ENCODE measurements around the gene SAFB2.

SAFB2 gene

DNA sequence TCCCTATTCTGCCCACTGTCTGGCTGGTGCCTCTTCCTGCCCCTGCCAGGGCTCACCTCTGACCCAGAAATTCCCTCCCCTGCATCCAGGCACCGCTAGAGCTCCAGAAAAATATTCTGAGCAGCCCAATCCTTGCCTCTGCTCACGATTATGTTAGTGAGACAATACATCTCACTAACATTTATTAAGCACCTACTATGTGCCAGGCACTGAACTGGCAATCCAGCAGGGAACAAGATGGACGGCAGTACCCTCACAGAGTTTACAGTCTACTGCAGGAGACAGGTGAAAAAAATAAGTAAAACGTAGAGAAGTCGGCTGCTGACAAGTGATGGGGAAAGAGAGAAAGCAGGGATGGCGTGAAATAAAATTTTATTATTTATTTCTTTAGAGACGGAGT lies 60.3 kb downstream of the SAFB2 start:
- Histone ChIP-seq H3K27me3 (ENCODE audit: insufficient read depth, low read length) (peaks cover 15% of the 10 kb centered on the region), H3K9ac (ENCODE audit: low read depth, low read length) (no peak overlapping the region), H3K4me3 (ENCODE audit: low read length) (no peak overlapping the region), H3K4me1 (ENCODE audit: insufficient read depth, low read length) (no peaks in the 10 kb centered on the region), H3K27ac (ENCODE audit: low read depth, low read length) (no peak overlapping the region), H3K9me3 (ENCODE audit: insufficient read depth, low read depth, low read length) (peaks cover 6% of the 10 kb centered on the region; the same call in 1 of the 2 replicates), H3K36me3 (ENCODE audit: insufficient read depth, low read length) (no peaks in the 10 kb centered on the region)
- 92% methylated on average over 7 of the region's 7 CpGs for WGBS

DNA sequence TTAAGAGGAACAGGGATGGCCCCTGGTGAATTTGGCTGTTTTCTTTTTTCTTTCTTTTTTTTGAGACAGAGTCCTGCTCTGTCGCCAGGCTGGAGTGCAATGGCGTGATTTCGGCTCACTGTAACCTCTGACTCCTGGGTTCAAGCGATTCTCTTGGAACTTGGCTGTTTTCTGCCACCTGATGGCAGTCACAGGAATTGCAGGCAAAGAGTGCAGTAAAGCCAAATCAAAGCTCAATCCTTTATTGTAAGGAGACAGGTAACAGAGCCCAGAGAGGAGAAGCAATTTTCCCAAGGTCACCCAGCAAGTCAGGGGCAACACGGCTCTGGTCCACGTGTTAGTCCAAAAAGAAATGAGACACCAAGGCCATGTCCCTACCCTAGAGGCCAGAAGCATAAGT lies 61.0 kb downstream of the SAFB2 start:
- peaks cover 8% of the 10 kb centered on the region for H3K27me3 ChIP-seq (ENCODE audit: insufficient read depth, low read length)
- H3K4me3 ChIP-seq (ENCODE audit: low read length) = no peak overlapping the region
- WGBS = 71% methylated on average over 6 of the region's 6 CpGs
- H3K27ac ChIP-seq (ENCODE audit: low read depth, low read length) = no peak overlapping the region
- peaks cover 6% of the 10 kb centered on the region; the same call in 1 of the 2 replicates for H3K9me3 ChIP-seq (ENCODE audit: insufficient read depth, low read depth, low read length)
- H3K9ac ChIP-seq (ENCODE audit: low read depth, low read length) = no peak overlapping the region
- no peaks in the 10 kb centered on the region for H3K36me3 ChIP-seq (ENCODE audit: insufficient read depth, low read length)
- H3K4me1 ChIP-seq (ENCODE audit: insufficient read depth, low read length) = no peaks in the 10 kb centered on the region

DNA sequence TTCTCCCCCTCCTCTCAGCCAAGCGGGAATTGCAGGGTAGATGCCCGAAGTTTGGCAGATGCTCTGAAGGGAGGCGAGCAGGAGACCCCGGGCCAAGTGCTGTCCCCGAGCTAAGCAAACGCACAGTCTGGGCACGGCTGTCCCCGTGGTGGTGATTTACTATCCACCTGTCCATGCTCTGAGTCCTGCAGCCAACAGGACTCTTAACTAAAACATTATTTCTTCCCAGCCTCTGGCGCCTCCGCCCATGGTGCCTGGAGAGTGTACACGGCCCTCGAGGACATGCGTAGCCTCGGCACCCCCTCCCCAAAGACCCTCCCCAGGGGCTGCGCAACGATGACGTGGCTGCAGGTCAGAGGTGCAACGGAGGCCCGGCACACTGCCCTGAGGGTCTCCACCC lies 62.4 kb downstream of the SAFB2 start:
- 76% methylated on average over 19 of the region's 19 CpGs for WGBS
- no peaks in the 10 kb centered on the region for H3K36me3 ChIP-seq (ENCODE audit: insufficient read depth, low read length)
- H3K9ac ChIP-seq (ENCODE audit: low read depth, low read length) = no peak overlapping the region
- H3K4me1 ChIP-seq (ENCODE audit: insufficient read depth, low read length) = no peaks in the 10 kb centered on the region
- peaks cover 6% of the 10 kb centered on the region; the same call in 1 of the 2 replicates for H3K9me3 ChIP-seq (ENCODE audit: insufficient read depth, low read depth, low read length)
- no peaks in the 10 kb centered on the region for H3K27me3 ChIP-seq (ENCODE audit: insufficient read depth, low read length)
- no peak overlapping the region for H3K4me3 ChIP-seq (ENCODE audit: low read length)
- H3K27ac ChIP-seq (ENCODE audit: low read depth, low read length) = no peak overlapping the region

DNA sequence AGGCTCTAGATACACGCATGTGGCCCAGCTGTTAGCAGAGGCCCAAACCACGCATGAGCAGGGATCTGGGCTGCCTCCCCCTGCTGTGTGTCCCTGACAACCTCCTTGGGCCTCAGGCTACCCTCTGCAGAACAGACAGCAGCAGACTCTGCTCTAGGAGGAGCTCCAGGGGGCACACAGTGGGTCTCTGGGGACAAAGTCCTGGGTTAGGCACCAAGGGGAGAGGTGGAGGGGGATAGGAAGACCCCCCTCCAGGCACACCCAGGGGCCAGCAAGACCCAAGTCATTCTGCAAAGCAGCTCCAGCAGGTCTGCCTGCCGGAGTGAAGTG lies 62.8 kb downstream of the SAFB2 start:
- H3K4me1 ChIP-seq (ENCODE audit: insufficient read depth, low read length) = no peaks in the 10 kb centered on the region
- H3K36me3 ChIP-seq (ENCODE audit: insufficient read depth, low read length) = no peaks in the 10 kb centered on the region
- 81% methylated on average over 3 of the region's 3 CpGs for WGBS
- no peak overlapping the region for H3K27ac ChIP-seq (ENCODE audit: low read depth, low read length)
- H3K9me3 ChIP-seq (ENCODE audit: insufficient read depth, low read depth, low read length) = peaks cover 6% of the 10 kb centered on the region; the same call in 1 of the 2 replicates
- no peak overlapping the region for H3K9ac ChIP-seq (ENCODE audit: low read depth, low read length)
- no peaks in the 10 kb centered on the region for H3K27me3 ChIP-seq (ENCODE audit: insufficient read depth, low read length)
- no peak overlapping the region for H3K4me3 ChIP-seq (ENCODE audit: low read length)

DNA sequence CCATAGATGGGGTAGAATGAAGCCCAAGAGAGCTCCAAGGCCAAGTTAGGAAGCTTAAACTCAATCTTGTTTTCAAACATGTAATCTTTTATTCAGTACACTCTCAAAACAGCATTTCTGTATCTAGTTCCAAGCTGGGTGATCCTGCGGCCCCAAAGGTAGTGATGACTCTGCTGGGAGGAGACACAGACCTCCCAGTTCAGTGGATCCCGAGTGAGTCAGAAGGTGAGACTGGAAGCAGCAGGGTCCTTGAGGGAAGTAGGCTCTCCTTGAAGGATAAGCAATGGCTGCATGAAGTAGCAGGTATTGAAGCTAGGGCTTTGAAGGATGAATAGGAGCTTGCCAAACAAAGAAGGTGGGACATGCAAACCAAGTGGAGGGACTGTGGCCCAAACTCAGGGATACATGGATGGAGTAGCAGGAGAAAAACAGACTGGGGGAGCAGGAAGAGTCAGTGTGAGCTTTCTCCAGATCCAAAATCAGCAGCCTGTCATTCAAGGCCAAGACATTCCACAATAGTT lies 64.4 kb downstream of the SAFB2 start:
- Histone ChIP-seq H3K9ac (ENCODE audit: low read depth, low read length) (no peak overlapping the region), H3K4me1 (ENCODE audit: insufficient read depth, low read length) (no peaks in the 10 kb centered on the region), H3K36me3 (ENCODE audit: insufficient read depth, low read length) (no peaks in the 10 kb centered on the region)

DNA sequence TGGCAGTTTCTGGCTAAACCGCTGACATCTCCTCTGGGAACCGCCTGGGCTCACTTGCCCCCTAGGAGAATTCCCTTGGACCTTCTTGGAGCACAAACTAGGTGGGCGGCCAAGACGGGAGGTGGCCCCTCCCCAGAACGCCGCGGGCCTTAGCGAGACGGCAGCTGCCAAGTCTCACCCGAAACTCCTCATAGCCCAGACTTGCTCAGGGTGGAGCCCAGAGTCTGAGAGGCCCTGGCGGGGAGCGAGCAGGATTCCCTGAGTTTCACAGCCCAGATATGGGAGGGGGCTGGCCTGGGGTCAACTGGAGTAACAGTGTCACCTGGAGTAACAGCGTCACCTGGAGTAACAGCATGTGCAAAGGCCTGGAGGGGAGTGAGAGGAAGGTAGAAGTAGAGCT lies 64.9 kb downstream of the SAFB2 start:
- H3K4me3 ChIP-seq (ENCODE audit: low read length) = no peak overlapping the region
- no peaks in the 10 kb centered on the region for H3K27me3 ChIP-seq (ENCODE audit: insufficient read depth, low read length)
- H3K36me3 ChIP-seq (ENCODE audit: insufficient read depth, low read length) = no peaks in the 10 kb centered on the region
- H3K9ac ChIP-seq (ENCODE audit: low read depth, low read length) = no peak overlapping the region
- no peaks in the 10 kb centered on the region for H3K4me1 ChIP-seq (ENCODE audit: insufficient read depth, low read length)
- no peak overlapping the region for H3K27ac ChIP-seq (ENCODE audit: low read depth, low read length)
- WGBS = 86% methylated on average over 13 of the region's 13 CpGs
- H3K9me3 ChIP-seq (ENCODE audit: insufficient read depth, low read depth, low read length) = peaks cover 6% of the 10 kb centered on the region; the same call in 1 of the 2 replicates

More for the DNA sequence above, 64.4 kb downstream of the SAFB2 start:
- H3K27ac ChIP-seq (ENCODE audit: low read depth, low read length) = no peak overlapping the region
- WGBS = 69% methylated on average over 2 of the region's 2 CpGs
- H3K9me3 ChIP-seq (ENCODE audit: insufficient read depth, low read depth, low read length) = peaks cover 6% of the 10 kb centered on the region; the same call in 1 of the 2 replicates
- H3K27me3 ChIP-seq (ENCODE audit: insufficient read depth, low read length) = no peaks in the 10 kb centered on the region
- H3K4me3 ChIP-seq (ENCODE audit: low read length) = no peak overlapping the region

DNA sequence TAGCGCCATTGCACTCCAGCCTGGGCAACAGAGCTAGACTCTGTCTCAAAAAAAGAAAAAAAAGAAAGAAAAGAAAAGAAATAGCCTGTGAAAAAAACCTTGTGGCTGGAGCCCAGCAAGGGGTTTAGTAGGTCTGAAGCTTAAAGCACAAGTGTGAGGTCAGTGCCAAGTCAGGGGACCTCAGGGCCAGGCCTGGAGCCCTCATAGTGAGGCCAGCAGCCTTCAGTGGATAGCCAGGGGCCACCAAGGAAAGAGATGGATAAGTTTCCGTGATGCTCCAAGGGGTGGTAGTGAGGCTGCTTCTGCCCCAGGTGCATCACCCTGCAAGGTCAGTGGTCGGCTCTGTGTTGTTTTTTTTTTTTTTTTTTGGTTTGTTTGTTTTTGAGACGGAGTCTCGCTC lies 67.7 kb downstream of the SAFB2 start:
- Histone ChIP-seq H3K9me3 (ENCODE audit: insufficient read depth, low read depth, low read length) (no peaks in the 10 kb centered on the region), H3K27me3 (ENCODE audit: insufficient read depth, low read length) (no peaks in the 10 kb centered on the region), H3K9ac (ENCODE audit: low read depth, low read length) (no peak overlapping the region), H3K4me3 (ENCODE audit: low read length) (no peak overlapping the region), H3K4me1 (ENCODE audit: insufficient read depth, low read length) (no peaks in the 10 kb centered on the region), H3K27ac (ENCODE audit: low read depth, low read length) (no peak overlapping the region), H3K36me3 (ENCODE audit: insufficient read depth, low read length) (no peaks in the 10 kb centered on the region)
- WGBS = 73% methylated on average over 5 of the region's 5 CpGs

DNA sequence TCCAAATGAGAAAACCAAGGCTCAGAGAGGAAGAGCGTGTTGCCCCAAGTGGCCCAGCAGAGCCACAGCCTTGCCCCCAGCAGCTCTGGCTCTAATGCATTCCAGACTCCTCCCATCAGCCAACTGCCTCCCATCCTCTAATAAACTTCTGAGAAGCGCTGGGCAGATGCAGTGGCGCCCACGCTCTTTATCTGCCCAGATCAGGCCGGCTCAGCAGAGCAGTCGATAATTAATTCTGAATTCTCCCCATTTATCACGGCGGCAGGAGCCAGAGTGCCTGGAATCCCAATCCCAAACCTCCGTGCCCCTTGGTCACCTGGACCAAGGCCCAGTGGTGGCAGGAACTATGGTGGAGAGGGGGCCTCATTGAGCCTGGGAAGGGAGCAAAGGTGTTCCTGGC lies 68.7 kb downstream of the SAFB2 start:
- Histone ChIP-seq H3K4me1 (ENCODE audit: insufficient read depth, low read length) (no peaks in the 10 kb centered on the region), H3K27ac (ENCODE audit: low read depth, low read length) (no peak overlapping the region), H3K36me3 (ENCODE audit: insufficient read depth, low read length) (no peaks in the 10 kb centered on the region), H3K9me3 (ENCODE audit: insufficient read depth, low read depth, low read length) (no peaks in the 10 kb centered on the region), H3K9ac (ENCODE audit: low read depth, low read length) (no peak overlapping the region), H3K4me3 (ENCODE audit: low read length) (no peak overlapping the region), H3K27me3 (ENCODE audit: insufficient read depth, low read length) (no peaks in the 10 kb centered on the region)
- 95% methylated on average over 9 of the region's 9 CpGs for WGBS

DNA sequence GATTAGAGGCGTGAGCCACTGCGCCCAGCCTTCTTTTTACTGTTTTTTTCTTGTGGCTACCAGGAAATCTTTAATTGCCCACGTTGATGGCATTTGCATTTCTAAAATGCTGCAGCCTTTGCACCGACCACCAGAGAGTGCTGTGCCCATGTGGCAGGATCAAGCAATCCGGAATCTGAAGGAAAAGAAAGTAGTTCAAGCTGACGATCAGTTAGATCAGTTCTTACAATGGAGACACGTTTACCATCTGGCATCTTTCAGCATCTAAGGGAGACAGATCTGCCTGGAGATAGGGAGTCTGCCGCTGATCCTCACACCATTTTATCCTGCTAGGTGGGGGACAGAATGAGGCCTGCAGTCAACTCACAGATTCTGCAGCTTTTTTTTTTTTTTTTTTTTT lies 74.7 kb downstream of the SAFB2 start:
- Histone ChIP-seq H3K27ac (ENCODE audit: low read depth, low read length) (no peak overlapping the region), H3K4me1 (ENCODE audit: insufficient read depth, low read length) (no peaks in the 10 kb centered on the region), H3K4me3 (ENCODE audit: low read length) (no peak overlapping the region), H3K9ac (ENCODE audit: low read depth, low read length) (no peak overlapping the region), H3K36me3 (ENCODE audit: insufficient read depth, low read length) (no peaks in the 10 kb centered on the region), H3K9me3 (ENCODE audit: insufficient read depth, low read depth, low read length) (no peaks in the 10 kb centered on the region), H3K27me3 (ENCODE audit: insufficient read depth, low read length) (no peaks in the 10 kb centered on the region)
- 56% methylated on average over 8 of the region's 8 CpGs for WGBS

DNA sequence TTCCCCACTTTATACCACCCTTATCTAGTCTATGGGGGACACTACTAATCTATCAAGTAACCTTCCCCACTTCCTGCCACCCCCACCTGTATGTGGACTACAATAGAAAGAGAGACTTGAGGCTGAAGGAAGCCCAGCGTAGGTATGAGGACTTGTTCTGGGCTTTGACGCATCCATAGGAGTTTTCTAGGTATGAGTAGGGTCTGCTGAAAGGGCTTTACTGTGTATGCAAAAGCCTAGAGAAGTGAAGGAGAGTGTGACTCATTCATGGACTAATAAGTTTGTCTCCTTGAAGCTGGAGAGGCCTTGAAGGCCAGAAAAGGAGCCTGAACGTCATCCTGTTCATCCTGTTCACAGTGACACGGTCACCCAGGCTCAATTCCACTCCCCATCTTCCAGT lies 76.6 kb downstream of the SAFB2 start:
- H3K4me3 ChIP-seq (ENCODE audit: low read length) = no peak overlapping the region
- H3K27me3 ChIP-seq (ENCODE audit: insufficient read depth, low read length) = no peaks in the 10 kb centered on the region
- H3K4me1 ChIP-seq (ENCODE audit: insufficient read depth, low read length) = no peaks in the 10 kb centered on the region
- H3K36me3 ChIP-seq (ENCODE audit: insufficient read depth, low read length) = no peaks in the 10 kb centered on the region
- H3K9ac ChIP-seq (ENCODE audit: low read depth, low read length) = no peak overlapping the region
- H3K27ac ChIP-seq (ENCODE audit: low read depth, low read length) = no peak overlapping the region
- H3K9me3 ChIP-seq (ENCODE audit: insufficient read depth, low read depth, low read length) = no peaks in the 10 kb centered on the region
- 79% methylated on average over 4 of the region's 4 CpGs for WGBS

DNA sequence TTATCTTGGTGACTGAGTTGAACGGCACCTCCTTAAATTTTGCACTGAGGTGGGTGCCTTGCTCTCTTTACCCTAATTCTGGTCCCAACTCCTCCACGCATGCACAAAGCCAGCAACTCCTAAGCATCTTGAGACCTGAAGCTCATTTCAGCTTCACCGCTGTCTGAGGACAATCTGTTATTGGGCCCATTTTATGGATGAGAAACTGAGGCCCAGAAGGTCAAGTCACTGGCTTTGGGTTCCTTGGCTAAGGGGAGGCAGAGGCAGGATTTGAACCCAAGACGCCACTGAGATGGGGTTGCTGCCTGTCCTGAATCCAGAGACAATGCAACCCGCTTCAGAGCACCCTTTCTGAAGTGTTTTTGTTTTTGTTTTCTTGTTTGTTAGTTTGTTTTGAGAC lies 77.5 kb downstream of the SAFB2 start:
- no peaks in the 10 kb centered on the region for H3K27me3 ChIP-seq (ENCODE audit: insufficient read depth, low read length)
- 90% methylated on average over 5 of the region's 5 CpGs for WGBS
- no peak overlapping the region for H3K27ac ChIP-seq (ENCODE audit: low read depth, low read length)
- no peak overlapping the region for H3K4me3 ChIP-seq (ENCODE audit: low read length)
- no peaks in the 10 kb centered on the region for H3K4me1 ChIP-seq (ENCODE audit: insufficient read depth, low read length)
- H3K9ac ChIP-seq (ENCODE audit: low read depth, low read length) = no peak overlapping the region
- H3K9me3 ChIP-seq (ENCODE audit: insufficient read depth, low read depth, low read length) = no peaks in the 10 kb centered on the region
- H3K36me3 ChIP-seq (ENCODE audit: insufficient read depth, low read length) = no peaks in the 10 kb centered on the region

DNA sequence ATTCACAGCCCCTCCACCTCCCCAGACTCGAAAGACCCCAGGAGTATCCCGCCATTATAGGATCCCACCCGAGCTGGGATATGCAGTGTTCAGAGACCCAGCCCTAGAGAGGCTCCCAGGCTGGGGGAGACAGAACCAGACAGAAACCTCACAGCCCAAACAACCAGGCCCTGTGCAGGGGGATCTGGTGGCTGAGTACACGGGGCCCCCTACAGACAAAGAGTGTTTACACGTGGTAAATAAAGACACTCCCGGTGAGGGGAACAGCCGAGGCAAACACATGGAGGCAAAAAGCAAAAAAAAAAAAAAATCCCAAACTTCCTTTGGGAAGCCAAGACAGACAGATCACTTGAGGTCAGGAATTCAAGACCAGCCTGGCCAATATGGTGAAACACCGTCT lies 79.9 kb downstream of the SAFB2 start:
- Histone ChIP-seq H3K27ac (ENCODE audit: low read depth, low read length) (no peak overlapping the region), H3K9ac (ENCODE audit: low read depth, low read length) (no peak overlapping the region), H3K4me1 (ENCODE audit: insufficient read depth, low read length) (no peaks in the 10 kb centered on the region), H3K9me3 (ENCODE audit: insufficient read depth, low read depth, low read length) (no peaks in the 10 kb centered on the region), H3K27me3 (ENCODE audit: insufficient read depth, low read length) (no peaks in the 10 kb centered on the region), H3K36me3 (ENCODE audit: insufficient read depth, low read length) (no peaks in the 10 kb centered on the region), H3K4me3 (ENCODE audit: low read length) (no peak overlapping the region)
- 41% methylated on average over 8 of the region's 8 CpGs for WGBS

Data from HUES64 (cell line).